Rectal smooth muscle tissue (tissue), 1 donor: ENCODE data around the gene IRGQ.
"Not testable (repeated sequence)": the region's sequence is repeated elsewhere in the genome, so short reads cannot be mapped to it uniquely, and the experiment has no call there.

Experiments used
- H3K27ac ChIP-seq: one replicate; pipeline ENCODE4 v1.7.0; 2013; ENCODE audit warnings: low read depth, low read length, inconsistent platforms
- H3K27me3 ChIP-seq: one replicate; pipeline ENCODE4 v1.7.0; 2013; ENCODE audit warnings: low read length; ENCODE audit not compliant: control insufficient read depth, insufficient read depth
- H3K36me3 ChIP-seq: one replicate; pipeline ENCODE4 v1.7.0; 2013; ENCODE audit warnings: low read length; ENCODE audit not compliant: control insufficient read depth, insufficient read depth
- H3K4me1 ChIP-seq: one replicate; pipeline ENCODE4 v1.7.0; 2013; ENCODE audit warnings: low read length; ENCODE audit not compliant: control insufficient read depth, insufficient read depth
- H3K4me3 ChIP-seq: one replicate; pipeline ENCODE4 v1.7.0; 2013; ENCODE audit warnings: low read length
- H3K9ac ChIP-seq: one replicate; pipeline ENCODE4 v1.7.0; 2013; ENCODE audit warnings: low read length

IRGQ gene

GRCh38 chr19:43591904-43592772 is 3.8 kb downstream of the IRGQ start:
- no peak overlapping the region for H3K4me3 ChIP-seq
- H3K36me3 ChIP-seq = peaks cover 12% of the 10 kb centered on the region
- no peaks in the 10 kb centered on the region for H3K27me3 ChIP-seq
- no peak overlapping the region for H3K9ac ChIP-seq
- no peak overlapping the region for H3K27ac ChIP-seq
- H3K4me1 ChIP-seq = peaks cover 8% of the 10 kb centered on the region

- peaks cover 3% of the 10 kb centered on the region for H3K4me1 ChIP-seq
- no peaks in the 10 kb centered on the region for H3K27me3 ChIP-seq
- H3K4me3 ChIP-seq = no peak overlapping the region
- H3K27ac ChIP-seq = no peak overlapping the region
- no peak overlapping the region for H3K9ac ChIP-seq
- H3K36me3 ChIP-seq = peaks cover 12% of the 10 kb centered on the region
These were observed 6.3 kb downstream of the IRGQ start for GRCh38 chr19:43589678-43590077.

- no peak overlapping the region for H3K4me3 ChIP-seq
- no peaks in the 10 kb centered on the region for H3K27me3 ChIP-seq
- no peak overlapping the region for H3K27ac ChIP-seq
- peaks cover 12% of the 10 kb centered on the region for H3K36me3 ChIP-seq
- H3K9ac ChIP-seq = no peak overlapping the region
- H3K4me1 ChIP-seq = peaks cover 3% of the 10 kb centered on the region
These were observed 6.7 kb downstream of the IRGQ start for GRCh38 chr19:43589277-43589676.

GRCh38 chr19:43587029-43587428 is 8.9 kb downstream of the IRGQ start:
- H3K36me3 ChIP-seq, H3K27me3 ChIP-seq, H3K4me3 ChIP-seq, H3K9ac ChIP-seq, H3K27ac ChIP-seq, H3K4me1 ChIP-seq: not testable (repeated sequence)

GRCh38 chr19:43586346-43586745 is 9.6 kb downstream of the IRGQ start:
- peaks cover 8% of the 10 kb centered on the region for H3K36me3 ChIP-seq
- H3K27me3 ChIP-seq = no peaks in the 10 kb centered on the region
- H3K27ac ChIP-seq = no peak overlapping the region
- no peak overlapping the region for H3K4me3 ChIP-seq
- H3K4me1 ChIP-seq = peaks cover under 1% of the 10 kb centered on the region
- no peak overlapping the region for H3K9ac ChIP-seq

- Histone ChIP-seq H3K4me3 (no peak overlapping the region), H3K4me1 (peaks cover 10% of the 10 kb centered on the region), H3K27ac (no peak overlapping the region), H3K36me3 (no peaks in the 10 kb centered on the region), H3K9ac (no peak overlapping the region), H3K27me3 (no peaks in the 10 kb centered on the region)
These were observed 11.4 kb downstream of the IRGQ start for GRCh38 chr19:43584484-43584883.

- Histone ChIP-seq H3K27ac (no peak overlapping the region), H3K4me1 (peaks cover 10% of the 10 kb centered on the region), H3K4me3 (no peak overlapping the region)
These were observed 13.4 kb downstream of the IRGQ start for GRCh38 chr19:43582495-43582894.

GRCh38 chr19:43581467-43581866 is 14.5 kb downstream of the IRGQ start:
- H3K27ac ChIP-seq = peak overlapping the region; percentile 3

More at GRCh38 chr19:43582495-43582894, 13.4 kb downstream of the IRGQ start:
- Histone ChIP-seq H3K9ac (no peak overlapping the region), H3K27me3 (no peaks in the 10 kb centered on the region), H3K36me3 (no peaks in the 10 kb centered on the region)

GRCh38 chr19:43578787-43579186 is 17.1 kb downstream of the IRGQ start:
- Histone ChIP-seq H3K9ac (no peak overlapping the region), H3K4me1 (peaks cover 17% of the 10 kb centered on the region), H3K27ac (no peak overlapping the region), H3K4me3 (no peak overlapping the region), H3K27me3 (no peaks in the 10 kb centered on the region), H3K36me3 (no peaks in the 10 kb centered on the region)

More at GRCh38 chr19:43581467-43581866, 14.5 kb downstream of the IRGQ start:
- H3K36me3 ChIP-seq = no peaks in the 10 kb centered on the region
- no peak overlapping the region for H3K9ac ChIP-seq
- peaks cover 10% of the 10 kb centered on the region for H3K4me1 ChIP-seq
- H3K4me3 ChIP-seq = peak overlapping the region; percentile 32
- H3K27me3 ChIP-seq = no peaks in the 10 kb centered on the region

GRCh38 chr19:43575955-43576878 is 19.7 kb downstream of the IRGQ start:
- Histone ChIP-seq H3K27me3 (no peaks in the 10 kb centered on the region), H3K4me3 (peak overlapping the region; percentile 31), H3K9ac (no peak overlapping the region), H3K4me1 (peaks cover 16% of the 10 kb centered on the region), H3K27ac (no peak overlapping the region), H3K36me3 (no peaks in the 10 kb centered on the region)

GRCh38 chr19:43575156-43575950 is 20.6 kb downstream of the IRGQ start, which contains the start of the genes PINLYP and XRCC1:
PINLYP (plus strand) TSS chr19:43575801; CDS start chr19:43577192, 1,391 bp downstream.
XRCC1 (minus strand) TSS chr19:43575527; CDS start chr19:43575458, 69 bp downstream.
- Histone ChIP-seq H3K27me3 (no peaks in the 10 kb centered on the region), H3K4me3 (peak within 1 kb of the TSS; percentile 98), H3K4me1 (peaks cover 13% of the 10 kb centered on the region), H3K27ac (peak within 1 kb of the TSS; percentile 93), H3K36me3 (no peaks in the 10 kb centered on the region), H3K9ac (peak within 1 kb of the TSS; percentile 92)
